IPS DF 19.7 (cell line): ENCODE results near the gene NEUROG1.
"Not testable (repeated sequence)": the region's sequence is repeated elsewhere in the genome, so short reads cannot be mapped to it uniquely, and the experiment has no call there.

Experiments
- DNase-seq: peaks from one replicate; pipeline ENCODE4 v3.0.0-alpha.2; 2013; ENCODE audit warnings: low read depth, low spot score

Gene NEUROG1

GRCh38 chr5:135537271-135537670 lies 1.5 kb upstream of the NEUROG1 start:
- no peak for DNase-seq

GRCh38 chr5:135535420-135535819 lies 344 bp downstream of the NEUROG1 start:
- no peak for DNase-seq

- DNase-seq: no peak
Observed at GRCh38 chr5:135534609-135535419, 950 bp downstream of the NEUROG1 start.

GRCh38 chr5:135533794-135534193 lies 2.0 kb downstream of the NEUROG1 start:
- DNase-seq: no peak

DNA sequence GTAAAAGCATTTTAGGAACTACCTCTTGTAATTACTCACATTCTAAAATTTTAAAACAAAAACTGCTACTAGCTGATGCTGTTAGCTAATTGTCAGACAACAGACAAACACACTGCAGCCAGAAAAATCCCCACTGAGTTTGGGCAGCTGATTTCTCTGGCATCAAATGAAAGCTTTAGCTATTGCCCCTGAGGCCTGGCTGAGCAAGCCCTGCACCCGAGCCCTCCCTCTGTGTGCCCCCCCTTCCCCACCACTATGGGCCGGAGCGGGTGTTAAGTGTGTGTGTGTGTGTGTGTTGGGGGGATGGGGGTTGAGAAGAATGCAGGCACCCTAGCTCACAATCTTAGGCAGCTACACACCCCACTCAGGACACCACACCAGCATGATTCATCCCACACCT lies 2.4 kb downstream of the NEUROG1 start:
- DNase-seq: no peak

DNA sequence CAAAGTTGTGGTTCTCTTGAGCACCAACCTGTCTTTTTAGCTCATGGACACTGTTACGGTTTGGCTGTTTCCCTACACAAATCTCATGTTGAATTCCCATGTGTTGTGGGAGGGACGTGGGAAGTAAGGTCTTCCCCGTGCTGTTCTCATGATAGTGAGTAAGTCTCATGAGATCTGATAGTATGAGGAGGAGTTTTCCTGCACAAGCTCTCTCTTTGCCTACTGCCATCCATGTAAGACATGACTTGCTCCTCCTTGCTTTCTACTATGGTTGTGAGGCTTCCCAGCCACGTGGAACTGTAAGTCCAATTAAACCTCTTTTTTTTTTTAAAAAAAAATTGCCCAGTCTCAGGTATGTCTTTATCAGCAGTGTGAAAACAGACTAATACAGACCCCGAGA lies 6.2 kb downstream of the NEUROG1 start:
- not testable (repeated sequence) for DNase-seq

DNA sequence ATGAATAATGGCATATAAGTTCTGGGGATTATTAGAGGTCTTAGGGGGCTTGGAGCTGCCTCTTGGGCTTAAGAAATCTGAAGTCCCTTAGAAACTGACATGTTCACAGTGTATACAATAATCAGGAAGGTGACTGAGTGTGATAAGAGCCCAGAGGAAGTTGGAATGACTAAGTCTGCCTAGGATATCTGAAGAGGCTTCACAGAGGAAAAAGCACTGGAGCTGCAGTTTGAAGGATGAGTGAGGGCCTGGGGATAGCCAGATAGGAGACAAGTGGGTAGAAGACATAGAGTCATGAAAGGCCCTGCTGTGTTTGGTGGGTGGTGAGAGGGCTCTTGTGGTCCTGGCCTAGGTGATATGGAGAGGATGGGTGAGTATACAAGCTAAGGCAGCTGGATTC lies 8.8 kb downstream of the NEUROG1 start:
- DNase-seq: no peak

DNA sequence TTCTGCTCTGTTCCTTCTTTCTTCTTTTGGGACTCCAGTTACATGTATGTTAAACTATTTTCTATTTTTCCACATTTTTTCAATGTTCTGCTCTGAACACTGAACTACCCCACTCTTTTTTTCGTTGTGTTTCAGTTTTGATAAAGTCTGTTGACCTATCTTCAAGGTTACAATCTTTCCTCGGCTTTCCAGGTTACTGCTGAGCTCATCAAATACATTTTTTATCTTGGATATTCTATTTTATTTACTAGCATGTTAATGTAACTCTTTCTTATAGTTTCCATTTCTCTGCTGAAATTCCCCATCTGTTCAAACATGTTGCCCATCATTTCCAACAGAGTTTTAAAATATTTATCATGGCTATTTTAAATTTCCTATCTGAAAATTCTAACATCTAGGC lies 13.8 kb downstream of the NEUROG1 start:
- no peak for DNase-seq

DNA sequence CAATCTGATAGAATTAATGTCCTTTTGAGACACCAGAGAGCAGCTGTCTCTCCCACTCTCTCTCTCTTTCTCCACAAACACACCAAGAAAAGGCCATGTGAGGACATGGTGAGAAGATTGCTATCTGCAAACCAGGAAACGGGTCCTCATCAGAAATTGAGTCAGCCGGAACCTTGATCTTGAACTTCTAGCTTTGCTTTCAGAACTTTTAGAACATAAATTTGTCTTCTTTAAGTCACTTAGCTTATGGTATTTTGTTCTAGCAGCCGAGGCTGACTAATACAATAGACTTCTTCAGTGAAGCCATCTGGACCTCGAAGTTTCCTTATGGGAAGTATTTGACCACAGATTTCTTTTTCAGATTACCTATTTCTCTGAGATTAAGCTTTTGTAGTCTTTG lies 18.1 kb downstream of the NEUROG1 start:
- no peak for DNase-seq

DNA sequence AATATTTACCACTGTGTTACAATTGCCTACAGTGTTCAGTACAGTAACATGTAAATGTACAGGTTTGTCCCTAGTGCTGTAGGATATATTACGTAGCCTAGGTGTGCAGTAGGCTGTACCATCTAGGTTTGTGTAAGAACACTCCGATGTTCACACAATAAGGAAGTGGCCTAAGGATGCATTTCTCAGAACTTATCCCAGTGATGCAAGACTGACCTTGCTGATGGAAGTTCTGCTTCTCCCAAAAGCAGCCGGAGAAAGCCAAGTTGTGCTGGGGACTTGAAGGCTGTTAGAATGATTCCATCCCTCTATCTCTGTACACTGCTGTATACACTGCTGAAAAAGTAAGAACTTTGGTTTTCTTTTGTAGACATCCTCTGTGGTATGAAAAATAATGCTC lies 21.6 kb downstream of the NEUROG1 start:
- no peak for DNase-seq

GRCh38 chr5:135511761-135512575 lies 23.8 kb downstream of the NEUROG1 start:
- no peak for DNase-seq

- no peak for DNase-seq
Observed at GRCh38 chr5:135509995-135510394, 25.8 kb downstream of the NEUROG1 start.

GRCh38 chr5:135508496-135509005 lies 27.2 kb downstream of the NEUROG1 start:
- no peak for DNase-seq

- no peak for DNase-seq
Observed at GRCh38 chr5:135505973-135506372, 29.8 kb downstream of the NEUROG1 start.

- DNase-seq: no peak
Observed at GRCh38 chr5:135504376-135504775, 31.4 kb downstream of the NEUROG1 start.

- DNase-seq: no peak
Observed at GRCh38 chr5:135503871-135504270, 31.9 kb downstream of the NEUROG1 start.

DNA sequence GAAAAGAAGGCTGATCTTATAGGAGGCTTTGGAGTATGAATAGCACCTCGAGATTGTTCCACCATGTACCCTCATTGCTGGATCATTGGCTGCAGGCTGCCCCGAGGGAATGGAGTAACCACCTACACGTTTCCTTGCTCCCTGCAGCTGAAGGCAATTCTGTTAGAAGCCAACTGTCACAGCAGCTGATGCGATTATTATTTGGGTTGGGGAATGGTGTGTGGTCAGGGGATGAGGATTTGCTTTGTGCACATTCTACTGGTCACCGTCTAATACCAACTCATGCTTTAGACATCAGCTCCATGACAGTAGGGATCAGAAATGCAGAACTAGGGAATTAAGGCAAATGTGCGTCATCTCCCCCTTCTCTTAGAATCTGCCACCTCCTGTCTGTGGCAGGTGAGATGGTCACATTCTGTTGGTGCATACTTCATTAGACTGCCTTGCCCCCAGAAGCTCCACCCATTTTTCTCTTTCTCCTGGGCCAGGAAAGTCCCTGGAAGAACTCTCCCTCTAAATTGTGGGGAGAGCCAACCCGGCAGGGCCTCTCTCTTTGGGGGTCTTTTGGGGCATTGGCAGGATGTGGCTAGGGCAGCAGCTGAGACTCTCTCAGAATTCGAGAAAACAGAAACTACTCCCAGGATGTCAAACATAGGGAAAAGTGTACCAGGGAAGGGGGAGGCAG lies 32.8 kb downstream of the NEUROG1 start:
- DNase-seq: no peak

GRCh38 chr5:135501965-135502364 lies 33.8 kb downstream of the NEUROG1 start:
- no peak for DNase-seq

GRCh38 chr5:135498637-135498995 lies 37.1 kb downstream of the NEUROG1 start:
- DNase-seq: no peak

- DNase-seq: no peak
Observed at GRCh38 chr5:135497971-135498636, 37.7 kb downstream of the NEUROG1 start.

DNA sequence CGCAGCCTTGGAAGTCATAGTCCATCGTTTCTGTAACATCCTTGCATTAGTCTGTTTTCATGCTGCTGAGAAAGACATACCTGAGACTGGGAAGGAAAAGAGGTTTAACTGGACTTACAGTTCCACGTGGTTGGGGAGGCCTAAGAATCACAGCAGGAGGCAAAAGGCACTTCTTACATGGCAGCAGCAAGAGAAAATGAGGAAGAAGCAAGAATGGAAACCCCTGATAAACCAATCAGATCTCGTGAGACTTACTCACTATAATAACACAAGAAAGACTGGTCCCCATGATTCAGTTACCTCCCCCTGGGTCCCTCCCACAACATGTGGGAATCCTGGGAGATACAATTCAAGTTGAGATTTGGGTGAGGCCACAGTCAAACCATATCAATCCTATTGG lies 40.2 kb downstream of the NEUROG1 start:
- not testable (repeated sequence) for DNase-seq

- DNase-seq: no peak
Observed at GRCh38 chr5:135494196-135494595, 41.6 kb downstream of the NEUROG1 start.
